Liver (tissue), 9 donors: ENCODE data around the gene SPCS1. TPM values are rescaled to one million over a fixed set of nuclear protein-coding genes. Genes with fewer than 3 reads are reported as not detected.

Source experiments
- DNase-seq: peaks from one replicate; pipeline ENCODE4 v3.0.0-alpha.2; 2017; ENCODE audit warnings: low spot score
- H3K27ac ChIP-seq, 2 donors: one replicate each; pipeline ENCODE4 v1.7.0; 2013; ENCODE audit warnings: inconsistent platforms in 2 of 2, low read length in 2 of 2, control low read depth in 1 of 2, low read depth in 1 of 2, mild to moderate bottlenecking in 1 of 2
- H3K27me3 ChIP-seq, 4 donors: one replicate each; pipeline versions ENCODE4 v1.6.1 to v1.7.0; 2013; ENCODE audit warnings: low read length in 3 of 4, inconsistent platforms in 1 of 4, mild to moderate bottlenecking in 1 of 4, moderate library complexity in 1 of 4; ENCODE audit not compliant: control insufficient read depth in 4 of 4, insufficient read depth in 4 of 4
- H3K36me3 ChIP-seq, 4 donors: one replicate each; pipeline versions ENCODE4 v1.6.1 to v1.7.0; 2013; ENCODE audit warnings: low read length in 3 of 4, mild to moderate bottlenecking in 3 of 4, low read depth in 1 of 4, moderate library complexity in 1 of 4; ENCODE audit not compliant: control insufficient read depth in 4 of 4, insufficient read depth in 3 of 4
- H3K4me1 ChIP-seq, 4 donors: one replicate each; pipeline versions ENCODE4 v1.6.1 to v1.7.0; 2013; ENCODE audit warnings: low read length in 3 of 4, mild to moderate bottlenecking in 3 of 4, moderate library complexity in 1 of 4; ENCODE audit not compliant: control insufficient read depth in 4 of 4, insufficient read depth in 4 of 4
- H3K4me3 ChIP-seq, 3 donors: one replicate each; pipeline versions ENCODE4 v1.6.1 to v1.7.0; 2013; ENCODE audit warnings: low read length in 3 of 3, control low read depth in 1 of 3, low read depth in 1 of 3, mild to moderate bottlenecking in 1 of 3
- H3K9ac ChIP-seq, 2 donors: one replicate each; pipeline ENCODE4 v1.7.0; 2013; ENCODE audit warnings: low read length in 2 of 2, mild to moderate bottlenecking in 2 of 2, moderate library complexity in 2 of 2, control low read depth in 1 of 2, low read depth in 1 of 2
- H3K9me3 ChIP-seq, 4 donors: one replicate each; pipeline versions ENCODE4 v1.6.1 to v1.7.0; 2013; ENCODE audit warnings: low read length in 3 of 4; ENCODE audit not compliant: control insufficient read depth in 4 of 4
- EGR1 ChIP-seq, 2 donors: IDR thresholded peaks; 2 replicates each; pipeline ENCODE4 v1.6.1; 2016 to 2018; ENCODE audit warnings: antibody characterized with exemption in 2 of 2, low read depth in 2 of 2
- FOXA1 ChIP-seq: IDR thresholded peaks from 2 replicates; pipeline ENCODE4 v1.6.1; 2016; ENCODE audit warnings: antibody characterized with exemption
- FOXA2 ChIP-seq: IDR thresholded peaks from 2 replicates; pipeline ENCODE4 v1.6.1; 2016; ENCODE audit warnings: antibody characterized with exemption
- GABPA ChIP-seq, 2 donors: IDR thresholded peaks in 1 of 2; conservative IDR thresholded peaks in 1 of 2; 2 replicates each; pipeline ENCODE4 v1.6.1; 2016; ENCODE audit warnings: antibody characterized with exemption in 2 of 2, mild to moderate bottlenecking in 1 of 2, moderate library complexity in 1 of 2
- HNF4A ChIP-seq, 2 donors: conservative IDR thresholded peaks; 2 replicates each; pipeline ENCODE4 v1.6.1; 2016; ENCODE audit warnings: antibody characterized with exemption in 2 of 2, mild to moderate bottlenecking in 2 of 2
- JUND ChIP-seq, 2 donors: IDR thresholded peaks; 2 replicates each; pipeline ENCODE4 v1.6.1; 2016; ENCODE audit warnings: antibody characterized with exemption in 2 of 2
- NR2F2 ChIP-seq: IDR thresholded peaks from 2 replicates; pipeline ENCODE4 v1.6.1; 2016; ENCODE audit warnings: antibody characterized with exemption
- RAD21 ChIP-seq, 2 donors: IDR thresholded peaks; 2 replicates each; pipeline ENCODE4 v1.6.1; 2016; ENCODE audit warnings: antibody characterized with exemption in 2 of 2, mild to moderate bottlenecking in 2 of 2
- RXRA ChIP-seq, 2 donors: IDR thresholded peaks; 2 replicates each; pipeline ENCODE4 v1.6.1; 2017 to 2018; ENCODE audit warnings: antibody characterized with exemption in 2 of 2, mild to moderate bottlenecking in 1 of 2
- SP1 ChIP-seq: IDR thresholded peaks from 2 replicates; pipeline ENCODE4 v1.6.1; 2018; ENCODE audit warnings: antibody characterized with exemption, mild to moderate bottlenecking
- TAF1 ChIP-seq: conservative IDR thresholded peaks from 2 replicates; pipeline ENCODE4 v1.6.1; 2016; ENCODE audit warnings: antibody characterized with exemption, mild to moderate bottlenecking
- YY1 ChIP-seq: IDR thresholded peaks from 2 replicates; pipeline ENCODE4 v1.6.1; 2016; ENCODE audit warnings: antibody characterized with exemption, mild to moderate bottlenecking
- WGBS: extraction: QIAGEN DNeasy Blood & Tissue Kit; methylation state at CpG from one replicate; pipeline ENCODE4 v1.1.7; 2013; 5-methylcytosine and 5-hydroxymethylcytosine counted together
- polyA plus RNA-seq, 2 donors: library from polyadenylated mRNA; stranded (reverse) in 1 of 2; unstranded in 1 of 2; fragments of 200-250 nt in 1 of 2; fragments of >200 nt in 1 of 2; fragmentation: Nextera tagmentation in 1 of 2; extraction: Ambion mirVana in 1 of 2; gene quantifications; one replicate each; pipeline versions ENCODE4 v1.2.1 to v1.2.3, GENCODE V29; 2013 to 2015
- total RNA-seq, 2 donors: library from RNA; depleted of rRNA; stranded (reverse); fragments of >200 nt; gene quantifications; one replicate each; pipeline ENCODE4 v1.2.3, GENCODE V29; 2014
- TF ChIP-seq, protein P1 (sequence below): IDR thresholded peaks from 2 replicates; pipeline ENCODE4 v1.6.1; 2016; ENCODE audit warnings: antibody characterized with exemption, mild to moderate bottlenecking
- TF ChIP-seq, protein P2 (sequence below): IDR thresholded peaks from 2 replicates; pipeline ENCODE4 v1.6.1; 2016; ENCODE audit warnings: antibody characterized with exemption
- TF ChIP-seq, protein P3 (sequence below): IDR thresholded peaks from 2 replicates; pipeline ENCODE4 v1.6.1; 2016; ENCODE audit warnings: antibody characterized with exemption
- TF ChIP-seq, protein P4 (sequence below): fragments of 150-350 bp; IDR thresholded peaks from 2 replicates; pipeline ENCODE4 v1.5.1; 2017; ENCODE audit warnings: improper control_type of control experiment, low read depth, low read length; ENCODE audit not compliant: missing input control
- donor health status: healthy.
- donor health status: healthy.
- donor health status: healthy.
- donor health status: healthy.
- donor health status: healthy.

SPCS1 gene
- total and polyA plus RNA-seq, 4 donors, result 42.3 to 227 (median 113) TPM

DNA sequence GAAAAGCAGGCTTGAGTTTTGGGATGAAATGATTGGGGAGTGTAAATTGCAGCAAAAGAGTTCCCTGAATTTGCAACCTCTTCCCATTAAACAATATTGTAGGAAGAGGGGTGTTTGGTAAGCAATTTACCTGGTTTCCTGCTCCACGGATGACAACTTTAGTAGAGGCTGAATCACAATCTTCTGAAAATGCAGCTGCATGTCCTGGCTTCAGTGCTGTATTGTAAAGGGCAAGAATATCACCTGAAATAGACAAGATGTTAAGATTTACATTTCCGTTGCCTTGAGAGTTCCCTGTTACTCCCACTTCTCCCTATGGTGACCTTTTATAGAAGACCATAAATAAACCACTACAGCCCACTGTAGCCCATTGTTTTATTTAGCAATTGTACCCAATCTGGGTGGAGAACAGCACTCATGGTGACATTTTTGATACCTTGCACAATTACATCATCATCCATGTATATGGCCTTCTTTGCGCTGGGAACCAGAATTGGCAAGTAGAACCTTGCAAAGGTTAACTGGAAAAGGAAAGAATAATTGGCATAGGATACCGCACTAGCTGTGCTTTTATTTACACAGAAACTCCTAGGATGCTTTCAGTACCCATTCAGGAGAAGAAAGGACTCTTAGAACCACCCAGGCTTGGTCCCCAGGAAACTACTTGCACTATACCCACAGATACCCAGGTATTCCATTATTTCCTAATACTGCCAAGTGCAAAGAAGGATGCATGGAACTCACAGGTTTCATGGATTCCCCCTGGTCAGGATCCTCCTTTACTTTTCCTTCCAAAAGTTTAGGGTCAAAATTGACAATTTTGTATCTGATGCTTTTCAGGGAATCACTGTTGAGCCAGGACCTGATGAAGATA, 9.9 kb upstream of the SPCS1 start:
- Histone ChIP-seq H3K27me3 (no peaks in the 10 kb centered on the region), H3K4me3 (no peak overlapping the region), H3K9me3 (no peaks in the 10 kb centered on the region), H3K36me3 (peaks cover 14 to 68% (median 61%) of the 10 kb centered on the region in 4 donors), H3K27ac (no peak overlapping the region), H3K4me1 (peaks cover 0 to 2% (median 0%) of the 10 kb centered on the region in 4 donors), H3K9ac (no peak overlapping the region)
- no peak for DNase-seq
- WGBS, result 88% methylated on average over 4 of the region's 4 CpGs
- TF ChIP-seq, protein P1, sequence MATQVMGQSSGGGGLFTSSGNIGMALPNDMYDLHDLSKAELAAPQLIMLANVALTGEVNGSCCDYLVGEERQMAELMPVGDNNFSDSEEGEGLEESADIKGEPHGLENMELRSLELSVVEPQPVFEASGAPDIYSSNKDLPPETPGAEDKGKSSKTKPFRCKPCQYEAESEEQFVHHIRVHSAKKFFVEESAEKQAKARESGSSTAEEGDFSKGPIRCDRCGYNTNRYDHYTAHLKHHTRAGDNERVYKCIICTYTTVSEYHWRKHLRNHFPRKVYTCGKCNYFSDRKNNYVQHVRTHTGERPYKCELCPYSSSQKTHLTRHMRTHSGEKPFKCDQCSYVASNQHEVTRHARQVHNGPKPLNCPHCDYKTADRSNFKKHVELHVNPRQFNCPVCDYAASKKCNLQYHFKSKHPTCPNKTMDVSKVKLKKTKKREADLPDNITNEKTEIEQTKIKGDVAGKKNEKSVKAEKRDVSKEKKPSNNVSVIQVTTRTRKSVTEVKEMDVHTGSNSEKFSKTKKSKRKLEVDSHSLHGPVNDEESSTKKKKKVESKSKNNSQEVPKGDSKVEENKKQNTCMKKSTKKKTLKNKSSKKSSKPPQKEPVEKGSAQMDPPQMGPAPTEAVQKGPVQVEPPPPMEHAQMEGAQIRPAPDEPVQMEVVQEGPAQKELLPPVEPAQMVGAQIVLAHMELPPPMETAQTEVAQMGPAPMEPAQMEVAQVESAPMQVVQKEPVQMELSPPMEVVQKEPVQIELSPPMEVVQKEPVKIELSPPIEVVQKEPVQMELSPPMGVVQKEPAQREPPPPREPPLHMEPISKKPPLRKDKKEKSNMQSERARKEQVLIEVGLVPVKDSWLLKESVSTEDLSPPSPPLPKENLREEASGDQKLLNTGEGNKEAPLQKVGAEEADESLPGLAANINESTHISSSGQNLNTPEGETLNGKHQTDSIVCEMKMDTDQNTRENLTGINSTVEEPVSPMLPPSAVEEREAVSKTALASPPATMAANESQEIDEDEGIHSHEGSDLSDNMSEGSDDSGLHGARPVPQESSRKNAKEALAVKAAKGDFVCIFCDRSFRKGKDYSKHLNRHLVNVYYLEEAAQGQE, result no peak
- TF ChIP-seq NR2F2 (no peak), SP1 (no peak), EGR1 (IDR thresholded peaks at IDR 0.05; ENCODE audit: low read depth in 2 of 2) (no peak), GABPA (IDR thresholded peaks at IDR 0.05 in 1 of 2, conservative IDR thresholded peaks at IDR 0.05 in 1 of 2) (no peak), YY1 (no peak), FOXA1 (no peak), TAF1 (no peak), RAD21 (IDR thresholded peaks at IDR 0.05) (no peak)
- TF ChIP-seq, protein P2, sequence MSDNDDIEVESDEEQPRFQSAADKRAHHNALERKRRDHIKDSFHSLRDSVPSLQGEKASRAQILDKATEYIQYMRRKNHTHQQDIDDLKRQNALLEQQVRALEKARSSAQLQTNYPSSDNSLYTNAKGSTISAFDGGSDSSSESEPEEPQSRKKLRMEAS, result no peak
- TF ChIP-seq, protein P3, sequence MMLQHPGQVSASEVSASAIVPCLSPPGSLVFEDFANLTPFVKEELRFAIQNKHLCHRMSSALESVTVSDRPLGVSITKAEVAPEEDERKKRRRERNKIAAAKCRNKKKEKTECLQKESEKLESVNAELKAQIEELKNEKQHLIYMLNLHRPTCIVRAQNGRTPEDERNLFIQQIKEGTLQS, result no peak

DNA sequence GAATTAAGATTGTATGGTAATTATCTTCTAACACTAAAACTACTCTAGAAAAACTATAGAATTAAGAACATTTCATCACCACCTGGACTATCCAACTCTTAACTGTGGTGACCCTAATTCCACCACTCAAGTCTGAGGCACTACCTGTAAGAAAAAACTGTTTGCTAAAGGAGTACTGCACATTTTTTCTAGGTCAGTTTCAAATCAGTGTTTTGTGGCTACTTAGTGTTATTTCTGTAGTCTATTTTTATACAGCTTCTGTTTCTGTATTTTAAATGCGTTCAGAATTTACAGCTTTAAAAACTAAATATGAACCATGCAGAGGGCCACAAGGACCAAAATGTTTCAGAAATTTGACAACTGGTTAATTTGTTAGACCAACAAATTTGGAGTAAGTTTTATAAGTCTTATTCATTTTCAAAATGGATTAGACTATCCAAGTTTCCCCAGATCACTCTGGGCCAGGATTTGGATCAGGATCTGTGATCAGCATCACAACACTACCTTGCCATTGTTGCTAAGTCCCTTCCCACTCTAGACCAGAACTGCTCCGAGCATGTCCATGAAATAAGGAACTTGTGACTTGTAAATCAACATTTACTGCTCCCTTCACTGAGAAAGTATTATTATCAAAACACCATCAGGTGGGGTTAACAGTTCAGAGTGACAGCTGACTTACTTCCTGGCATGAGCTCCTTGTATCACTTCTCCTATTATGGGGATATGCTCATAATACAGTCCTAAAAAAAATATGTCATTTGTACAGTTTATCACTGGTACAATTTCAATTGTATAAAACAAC, 8.9 kb upstream of the SPCS1 start:
- Histone ChIP-seq H3K4me1 (peaks cover 0 to 2% (median 0%) of the 10 kb centered on the region in 4 donors), H3K27me3 (no peaks in the 10 kb centered on the region), H3K9ac (no peak overlapping the region), H3K36me3 (peaks cover 10 to 60% (median 56%) of the 10 kb centered on the region in 4 donors), H3K9me3 (no peaks in the 10 kb centered on the region), H3K27ac (no peak overlapping the region), H3K4me3 (no peak overlapping the region)
- 85% methylated on average over 2 of the region's 2 CpGs for WGBS
- no peak for DNase-seq
- TF ChIP-seq HNF4A (conservative IDR thresholded peaks at IDR 0.05), result no peak
- TF ChIP-seq, protein P4, sequence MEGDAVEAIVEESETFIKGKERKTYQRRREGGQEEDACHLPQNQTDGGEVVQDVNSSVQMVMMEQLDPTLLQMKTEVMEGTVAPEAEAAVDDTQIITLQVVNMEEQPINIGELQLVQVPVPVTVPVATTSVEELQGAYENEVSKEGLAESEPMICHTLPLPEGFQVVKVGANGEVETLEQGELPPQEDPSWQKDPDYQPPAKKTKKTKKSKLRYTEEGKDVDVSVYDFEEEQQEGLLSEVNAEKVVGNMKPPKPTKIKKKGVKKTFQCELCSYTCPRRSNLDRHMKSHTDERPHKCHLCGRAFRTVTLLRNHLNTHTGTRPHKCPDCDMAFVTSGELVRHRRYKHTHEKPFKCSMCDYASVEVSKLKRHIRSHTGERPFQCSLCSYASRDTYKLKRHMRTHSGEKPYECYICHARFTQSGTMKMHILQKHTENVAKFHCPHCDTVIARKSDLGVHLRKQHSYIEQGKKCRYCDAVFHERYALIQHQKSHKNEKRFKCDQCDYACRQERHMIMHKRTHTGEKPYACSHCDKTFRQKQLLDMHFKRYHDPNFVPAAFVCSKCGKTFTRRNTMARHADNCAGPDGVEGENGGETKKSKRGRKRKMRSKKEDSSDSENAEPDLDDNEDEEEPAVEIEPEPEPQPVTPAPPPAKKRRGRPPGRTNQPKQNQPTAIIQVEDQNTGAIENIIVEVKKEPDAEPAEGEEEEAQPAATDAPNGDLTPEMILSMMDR, result no peak
- TF ChIP-seq YY1, result no peak
- TF ChIP-seq EGR1 (IDR thresholded peaks at IDR 0.05; ENCODE audit: low read depth in 2 of 2), result no peak
- TF ChIP-seq, protein P1, result no peak
- TF ChIP-seq FOXA1, result no peak
- TF ChIP-seq RXRA (IDR thresholded peaks at IDR 0.05), result no peak
- TF ChIP-seq GABPA (IDR thresholded peaks at IDR 0.05 in 1 of 2, conservative IDR thresholded peaks at IDR 0.05 in 1 of 2), result no peak
- TF ChIP-seq, protein P2, result no peak
- no peak for TF ChIP-seq JUND (IDR thresholded peaks at IDR 0.05)
- no peak for TF ChIP-seq FOXA2
- TF ChIP-seq, protein P3, result no peak
- TF ChIP-seq TAF1, result no peak
- no peak for TF ChIP-seq RAD21 (IDR thresholded peaks at IDR 0.05)
